NCI-H1417 (cell line): ENCODE data around the gene OR13G1.
"Not testable (repeated sequence)": the region's sequence is repeated elsewhere in the genome, so short reads cannot be mapped to it uniquely, and the experiment has no call there.

Experiments used
- DNase-seq, 3 experiments: peaks; one replicate each; lab custom pipeline; 2025; lab: John Stamatoyannopoulos, UW

OR13G1 gene, protein sequence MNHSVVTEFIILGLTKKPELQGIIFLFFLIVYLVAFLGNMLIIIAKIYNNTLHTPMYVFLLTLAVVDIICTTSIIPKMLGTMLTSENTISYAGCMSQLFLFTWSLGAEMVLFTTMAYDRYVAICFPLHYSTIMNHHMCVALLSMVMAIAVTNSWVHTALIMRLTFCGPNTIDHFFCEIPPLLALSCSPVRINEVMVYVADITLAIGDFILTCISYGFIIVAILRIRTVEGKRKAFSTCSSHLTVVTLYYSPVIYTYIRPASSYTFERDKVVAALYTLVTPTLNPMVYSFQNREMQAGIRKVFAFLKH

DNA sequence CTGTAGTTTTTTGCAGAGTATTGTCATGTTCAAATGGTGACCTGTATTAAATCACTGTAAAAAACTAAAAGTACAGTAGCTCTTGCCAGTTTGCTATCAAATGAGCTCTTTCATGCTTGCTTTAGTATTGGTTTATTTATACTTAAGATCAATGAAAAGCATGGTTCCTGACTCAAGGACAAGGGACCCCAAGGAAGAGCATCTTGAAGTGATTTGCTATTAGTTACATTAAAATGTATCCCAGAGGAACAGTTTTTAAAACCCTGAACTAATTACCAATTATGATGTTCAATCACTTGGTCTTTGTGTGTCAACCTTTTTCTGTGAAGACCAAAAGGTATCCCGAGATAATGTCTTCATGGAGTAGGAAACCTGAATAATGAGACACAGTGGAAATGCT is at the start of gene OR13G1:
Gene OR13G1 (minus strand): TSS at position 101 of the 400 bp plus-strand sequence. CDS start 6,698 bp downstream, outside the sequence.
- no peak for DNase-seq

DNA sequence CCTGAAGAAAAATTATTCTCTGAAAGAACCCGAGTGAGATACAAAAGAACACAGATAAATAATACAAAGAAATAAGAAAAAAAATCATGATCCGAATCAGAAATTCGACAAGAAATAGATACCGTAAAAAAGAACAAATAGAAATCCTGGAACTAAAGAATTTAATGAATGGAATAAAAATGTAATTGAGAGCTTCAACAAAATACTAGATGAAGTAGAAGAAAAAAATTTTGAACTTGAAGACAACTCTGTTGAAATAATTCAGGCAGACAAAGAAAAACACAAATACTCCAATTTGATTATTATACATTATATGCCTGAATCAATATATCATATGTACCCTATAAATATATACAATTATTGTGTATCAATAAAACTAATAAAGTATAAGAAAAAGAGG is 41.7 kb upstream of the OR13G1 start:
- DNase-seq, result no peak

DNA sequence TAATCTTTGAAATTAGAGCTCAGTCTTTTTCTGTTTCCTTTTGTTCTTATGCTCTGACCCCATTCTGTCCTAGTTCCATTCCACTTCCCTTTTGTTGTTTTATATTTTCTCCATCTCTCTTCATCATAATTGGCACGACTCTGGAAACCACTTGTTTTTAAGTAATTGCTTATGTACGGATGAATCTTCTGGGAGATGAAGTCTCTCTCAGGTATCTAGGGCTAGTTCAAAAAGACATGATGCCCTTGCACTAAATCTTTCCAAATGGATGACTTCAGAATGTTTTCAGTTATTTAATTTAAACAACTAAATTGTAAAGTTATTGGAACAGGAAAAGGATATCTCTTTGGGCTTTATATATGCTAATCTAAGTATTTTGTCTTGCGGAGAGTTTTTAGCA is 37.0 kb upstream of the OR13G1 start, which contains the start of gene OR6F1:
Gene OR6F1 (minus strand): TSS at position 101 of the 400 bp plus-strand sequence. CDS start 3,891 bp downstream, outside the sequence.
- no peak for DNase-seq

DNA sequence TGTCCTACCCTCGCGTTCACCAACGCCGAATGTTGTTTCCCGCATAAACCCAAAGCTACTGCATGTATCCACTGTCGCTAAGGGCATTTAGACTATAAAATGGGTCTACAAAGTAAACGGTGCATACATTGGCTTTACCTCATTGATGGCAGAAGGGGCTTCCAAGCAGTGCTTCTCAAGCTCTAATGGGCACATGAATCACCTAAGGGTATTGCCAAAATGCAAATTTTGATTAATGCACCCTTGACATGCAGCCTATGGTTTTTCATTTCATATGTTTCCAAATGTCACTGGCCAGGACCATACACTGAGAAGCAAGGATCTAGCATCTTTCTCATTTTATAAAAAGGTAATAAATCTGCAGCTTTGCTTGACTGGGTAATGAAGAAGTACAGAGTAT is 34.2 kb upstream of the OR13G1 start:
- no peak for DNase-seq

DNA sequence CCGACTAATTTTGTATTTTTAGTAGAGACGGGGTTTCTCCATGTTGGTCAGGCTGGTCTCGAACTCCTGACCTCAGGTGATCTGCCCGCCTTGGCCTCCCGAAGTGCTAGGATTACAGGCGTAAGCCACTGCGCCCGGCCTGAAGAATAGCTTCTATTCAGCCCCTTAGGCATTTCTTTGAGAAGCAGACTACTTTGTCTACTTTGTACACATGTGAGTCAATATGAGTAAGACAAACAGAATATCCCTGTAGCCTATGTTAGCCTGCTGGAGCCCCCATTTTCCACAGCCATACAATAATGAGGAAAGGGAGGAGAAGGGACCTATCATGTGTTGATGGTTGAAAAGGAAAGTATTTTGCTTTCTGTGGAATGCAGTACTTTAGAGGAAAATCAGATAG is 31.1 kb upstream of the OR13G1 start:
- not testable (repeated sequence) for DNase-seq

DNA sequence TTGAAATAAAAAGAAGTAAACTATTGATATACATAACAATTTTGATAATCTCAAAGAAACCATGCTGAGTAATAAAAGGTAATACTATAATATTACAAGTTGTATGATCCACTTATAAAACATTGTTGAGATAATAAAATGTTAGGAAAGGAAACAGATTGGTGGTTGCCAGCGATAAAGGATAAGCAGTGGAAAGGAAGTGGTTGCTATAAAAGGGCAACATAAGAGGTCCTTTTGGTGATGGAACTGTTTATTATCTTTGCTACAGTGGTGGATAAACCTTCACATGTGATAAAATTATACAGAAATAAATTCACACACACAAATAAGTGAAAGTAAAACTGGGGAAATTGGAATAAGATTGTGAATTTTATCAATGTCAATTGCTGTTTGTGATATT is 21.8 kb upstream of the OR13G1 start:
- DNase-seq, result no peak

DNA sequence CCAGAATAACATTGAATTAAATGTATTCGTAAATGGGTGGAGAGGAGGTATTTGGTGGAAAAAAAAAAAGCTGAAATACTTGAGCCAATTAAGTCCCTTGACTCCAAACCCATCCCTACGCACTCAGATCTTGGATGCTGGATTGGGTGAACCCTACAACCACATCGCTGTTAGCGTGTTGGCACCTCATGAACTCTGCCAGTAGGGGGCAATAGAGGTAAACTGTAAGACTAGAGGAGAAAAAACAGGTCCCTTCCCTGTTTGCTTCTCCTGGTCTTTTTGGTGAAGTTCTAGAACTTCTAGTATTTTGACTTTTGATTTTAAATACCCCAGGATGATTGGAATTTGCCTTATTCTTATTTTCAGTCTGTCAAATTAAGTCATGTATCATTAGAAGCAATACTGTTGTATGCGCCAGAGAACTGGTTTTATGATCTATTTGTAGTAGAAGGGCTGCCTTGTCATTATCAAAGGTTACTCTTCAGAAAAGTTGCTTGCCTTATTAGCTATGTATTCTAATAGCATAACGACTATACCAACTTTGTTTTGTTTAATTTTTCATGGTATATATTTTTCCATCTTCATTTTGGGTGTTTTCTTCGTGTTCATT is 1.9 kb upstream of the OR13G1 start:
- DNase-seq, result peak in 2 of 3 experiments; percentile 15 to 56

DNA sequence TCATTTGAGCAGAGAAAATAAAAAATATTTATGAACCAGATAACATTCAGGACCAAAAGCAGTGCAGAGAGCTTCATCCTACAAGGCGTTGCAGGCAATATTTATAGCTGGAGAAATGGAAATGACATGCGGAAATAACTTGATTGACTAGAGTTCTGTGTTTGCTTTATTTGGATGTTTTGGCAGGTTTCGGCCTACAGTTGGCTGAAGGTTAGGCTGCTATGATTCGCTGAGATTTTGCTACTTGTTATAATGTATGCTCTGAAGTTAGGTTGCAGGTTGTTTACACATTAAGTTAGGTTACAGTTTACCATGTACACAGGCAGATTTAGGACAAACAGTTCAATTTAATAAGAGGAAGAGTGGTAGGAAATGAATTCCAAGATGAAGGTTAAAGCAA is 632 bp upstream of the OR13G1 start:
- DNase-seq, result no peak

DNA sequence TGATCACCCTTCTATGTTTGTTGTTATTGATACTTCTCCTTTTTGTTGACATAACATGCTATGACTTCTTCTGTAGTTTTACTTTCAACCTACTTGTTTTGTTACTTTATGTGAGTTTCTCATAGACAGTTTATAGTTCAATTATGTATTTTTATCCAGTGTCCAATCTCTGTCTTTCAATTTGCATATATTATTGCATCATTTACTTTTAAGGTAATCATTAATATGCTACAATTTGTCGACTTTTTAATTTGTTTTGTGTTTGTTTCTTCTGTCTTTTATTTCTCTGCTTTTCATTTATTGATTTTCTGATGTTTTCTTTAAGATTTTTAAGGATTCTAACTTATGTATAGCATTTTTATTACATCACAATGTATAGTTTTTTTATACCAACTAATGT is 10.3 kb downstream of the OR13G1 start:
- DNase-seq, result no peak

DNA sequence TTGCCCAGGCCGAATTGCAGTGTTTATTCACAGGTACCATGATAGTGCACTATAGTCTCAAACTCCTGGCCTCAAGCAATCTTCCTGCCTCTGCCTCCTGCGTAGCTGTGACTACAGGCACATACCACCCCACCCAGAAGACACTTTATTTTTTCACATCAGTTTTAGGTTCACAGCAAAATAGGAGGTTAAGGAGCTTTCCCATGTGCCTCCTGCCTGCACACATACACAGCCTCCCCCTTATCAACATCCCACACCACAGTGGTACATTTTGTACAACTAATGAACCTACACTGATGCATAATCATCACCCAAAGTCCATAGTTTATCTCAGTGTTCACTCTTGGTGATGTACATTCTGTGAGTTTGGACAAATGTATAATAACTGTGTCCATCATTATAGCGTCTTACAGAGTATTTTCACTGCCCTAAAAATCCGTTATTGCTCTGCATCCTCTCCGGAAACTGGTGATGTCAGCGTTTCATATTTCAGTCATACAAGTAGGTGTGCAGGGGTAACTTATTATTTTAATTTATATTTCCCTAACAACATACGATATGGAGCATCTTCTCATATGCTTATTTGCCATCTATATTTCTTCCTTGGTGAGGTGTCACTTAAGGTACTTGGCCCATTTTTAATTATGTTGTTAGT is 23.2 kb downstream of the OR13G1 start:
- DNase-seq, result no peak

DNA sequence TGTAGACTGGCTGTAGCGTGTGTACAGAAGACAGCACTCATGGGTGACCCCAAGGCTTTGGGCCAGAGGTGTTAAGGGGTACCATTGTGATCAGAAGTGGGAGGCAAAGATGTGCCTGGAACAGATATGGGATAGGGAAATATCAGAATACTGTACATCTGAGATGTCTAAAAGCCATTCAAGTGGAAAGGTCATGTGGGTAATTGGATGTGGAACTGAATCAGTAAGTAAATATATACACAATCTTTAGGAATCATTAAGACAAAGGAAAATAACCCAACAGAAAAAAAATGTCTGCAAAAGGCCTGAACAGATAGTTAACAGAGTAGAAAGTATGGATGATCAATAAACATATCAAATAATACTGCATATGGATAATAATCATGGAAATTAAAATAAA is 26.5 kb downstream of the OR13G1 start:
- DNase-seq, result no peak

DNA sequence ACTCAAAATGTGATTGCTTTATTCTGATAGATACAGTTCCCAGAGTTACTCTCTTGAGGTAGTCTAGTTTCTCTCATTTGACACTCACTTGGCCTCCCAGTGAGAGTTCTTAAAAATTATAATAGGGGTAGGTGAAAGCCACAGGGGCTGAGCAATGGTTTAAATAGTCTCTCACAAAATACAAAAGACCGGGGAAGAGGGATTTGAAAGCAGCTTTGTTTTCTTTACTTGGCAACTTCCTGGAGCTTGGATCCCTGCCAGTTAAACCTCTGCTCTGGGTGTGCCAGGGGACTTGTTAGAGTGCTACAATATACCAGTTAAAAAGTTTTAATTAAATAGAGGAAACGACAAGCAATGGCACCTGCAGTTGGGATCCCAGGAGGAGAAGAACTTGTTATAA is 31.7 kb downstream of the OR13G1 start:
- peak in 1 of 3 experiments; percentile 9 for DNase-seq

DNA sequence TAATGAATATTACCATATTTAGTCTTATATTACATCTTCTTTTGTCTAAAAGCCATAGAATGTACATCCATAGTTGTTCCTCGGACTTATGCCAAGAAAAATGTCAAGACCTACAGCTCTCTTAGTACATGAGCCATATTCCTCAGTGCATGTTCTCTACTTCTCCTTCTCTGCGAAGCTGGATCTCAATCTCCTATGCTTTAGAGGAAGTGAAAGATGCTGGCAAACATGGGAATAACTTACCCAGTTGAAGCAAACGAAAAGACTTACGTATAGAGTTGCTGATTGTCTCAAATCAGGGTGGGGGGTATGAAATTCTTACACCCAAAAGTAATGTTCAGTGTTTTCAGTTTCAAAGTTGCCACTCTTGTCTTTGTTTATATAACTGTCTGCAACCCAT is 32.7 kb downstream of the OR13G1 start:
- no peak for DNase-seq

DNA sequence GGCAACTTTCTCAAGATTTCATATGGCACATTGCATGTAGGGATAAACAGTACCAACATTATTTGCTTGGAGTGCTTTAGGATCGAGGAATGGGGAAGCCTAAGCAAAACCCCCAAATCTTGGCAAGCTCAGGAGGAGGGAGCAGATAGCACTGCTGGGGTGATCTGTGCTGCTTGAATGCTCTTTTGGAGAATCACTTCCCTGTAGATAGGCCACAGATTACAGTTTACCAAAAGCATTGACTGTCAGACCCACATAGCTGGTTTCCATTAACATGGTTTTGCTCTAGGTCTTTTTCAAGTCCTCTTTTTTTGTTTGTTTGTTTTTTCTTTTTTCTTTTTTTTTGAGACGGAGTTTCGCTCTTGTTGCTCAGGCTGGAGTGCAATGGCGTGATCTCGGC is 36.8 kb downstream of the OR13G1 start:
- DNase-seq, result no peak

DNA sequence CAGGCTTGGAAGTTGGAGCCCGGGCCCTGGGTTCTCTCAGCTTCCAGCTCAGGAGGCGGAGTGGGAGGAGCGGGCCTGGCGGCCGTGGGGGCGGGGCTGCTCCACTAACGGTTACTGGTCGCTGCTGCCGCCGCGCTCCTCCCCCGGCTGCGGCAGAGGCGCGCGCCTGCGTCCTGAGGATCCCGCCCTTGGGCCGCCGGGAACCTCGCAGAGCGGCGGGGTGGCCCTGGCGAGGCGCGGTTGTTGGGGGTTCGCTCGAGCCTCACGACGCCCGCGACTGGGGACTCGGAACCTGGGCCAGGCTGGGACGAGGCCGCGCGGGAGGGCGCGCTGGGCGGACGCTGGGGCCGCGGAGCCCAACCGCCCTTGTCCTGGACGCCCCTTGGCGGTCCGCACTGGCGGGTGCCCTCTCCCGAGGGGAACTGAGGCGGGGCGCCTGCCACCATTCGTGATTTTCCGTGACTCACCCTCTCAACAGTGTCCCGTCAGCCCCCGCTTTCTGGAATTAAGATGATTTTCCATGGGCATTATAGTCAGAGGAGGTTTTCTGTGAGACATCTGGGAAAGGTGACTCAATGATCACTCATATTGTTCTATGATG is 40.1 kb downstream of the OR13G1 start:
- no peak for DNase-seq

DNA sequence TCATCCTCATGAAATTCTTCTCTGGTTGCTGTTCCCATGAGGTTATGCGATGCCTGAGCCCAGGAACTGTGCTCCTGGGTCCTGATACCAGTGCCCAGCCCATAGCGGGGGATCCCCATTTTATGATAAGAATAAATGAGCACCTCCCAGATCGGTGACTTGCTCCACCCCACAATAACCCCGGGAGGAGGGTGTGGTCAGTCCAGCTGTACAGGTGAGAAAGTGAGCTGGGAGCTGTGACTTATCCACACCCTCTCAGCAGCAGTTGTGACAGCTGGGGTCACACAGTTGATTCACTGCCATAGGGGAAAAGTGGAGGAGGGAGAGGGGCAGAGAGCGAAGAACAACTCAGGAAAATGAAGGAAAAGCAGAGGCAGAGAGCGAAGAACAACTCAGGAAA is 40.8 kb downstream of the OR13G1 start:
- DNase-seq, result no peak

DNA sequence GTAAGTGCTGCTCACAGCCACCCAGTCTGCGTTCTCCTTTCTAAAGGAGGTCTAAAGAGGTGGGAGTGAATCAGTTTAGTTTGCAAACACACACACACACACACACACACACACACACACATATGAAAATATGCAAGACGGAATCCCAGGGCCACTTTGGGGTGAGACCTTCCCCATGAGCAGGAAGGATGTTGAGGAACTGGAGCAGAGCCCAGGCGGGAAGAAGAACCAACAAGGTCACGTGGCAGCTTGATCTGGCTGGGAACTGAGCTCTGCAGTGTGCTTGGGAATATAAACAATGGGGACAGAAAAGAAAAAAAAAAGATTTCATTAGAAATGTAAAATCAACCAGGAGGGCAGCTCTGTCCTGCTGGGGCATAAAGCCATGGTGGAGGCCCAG is 41.5 kb downstream of the OR13G1 start:
- DNase-seq, result no peak

DNA sequence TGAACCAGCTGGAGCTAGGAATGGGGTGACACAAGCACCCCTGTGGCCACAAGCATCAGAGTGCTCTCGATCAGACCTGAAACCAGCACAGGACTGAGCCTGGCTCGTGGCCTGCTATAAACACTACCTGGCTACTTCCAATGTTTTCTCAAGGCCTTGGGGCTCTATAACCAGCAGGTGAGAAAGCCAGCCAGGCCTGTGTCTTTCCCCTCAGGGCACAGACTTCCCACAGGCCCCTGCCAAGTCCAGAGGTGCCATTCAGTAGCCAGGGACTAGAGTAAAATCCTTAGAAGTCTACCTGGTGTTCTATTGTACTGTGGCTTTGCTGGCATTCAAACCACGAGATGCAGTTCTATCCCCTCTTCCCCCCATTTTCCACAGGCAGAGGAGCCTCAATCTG is 51.6 kb downstream of the OR13G1 start:
- DNase-seq, result no peak
